Measurements from ENCODE around the gene ST3GAL4. TPM values are rescaled to one million over a fixed set of nuclear protein-coding genes. Genes with fewer than 3 reads are reported as not detected.
"Not testable (repeated sequence)": the region's sequence is repeated elsewhere in the genome, so short reads cannot be mapped to it uniquely, and the experiment has no call there.

ST3GAL4 gene
- total RNA-seq, 1 donor from 2014 or later, result 45.1 TPM

DNA sequence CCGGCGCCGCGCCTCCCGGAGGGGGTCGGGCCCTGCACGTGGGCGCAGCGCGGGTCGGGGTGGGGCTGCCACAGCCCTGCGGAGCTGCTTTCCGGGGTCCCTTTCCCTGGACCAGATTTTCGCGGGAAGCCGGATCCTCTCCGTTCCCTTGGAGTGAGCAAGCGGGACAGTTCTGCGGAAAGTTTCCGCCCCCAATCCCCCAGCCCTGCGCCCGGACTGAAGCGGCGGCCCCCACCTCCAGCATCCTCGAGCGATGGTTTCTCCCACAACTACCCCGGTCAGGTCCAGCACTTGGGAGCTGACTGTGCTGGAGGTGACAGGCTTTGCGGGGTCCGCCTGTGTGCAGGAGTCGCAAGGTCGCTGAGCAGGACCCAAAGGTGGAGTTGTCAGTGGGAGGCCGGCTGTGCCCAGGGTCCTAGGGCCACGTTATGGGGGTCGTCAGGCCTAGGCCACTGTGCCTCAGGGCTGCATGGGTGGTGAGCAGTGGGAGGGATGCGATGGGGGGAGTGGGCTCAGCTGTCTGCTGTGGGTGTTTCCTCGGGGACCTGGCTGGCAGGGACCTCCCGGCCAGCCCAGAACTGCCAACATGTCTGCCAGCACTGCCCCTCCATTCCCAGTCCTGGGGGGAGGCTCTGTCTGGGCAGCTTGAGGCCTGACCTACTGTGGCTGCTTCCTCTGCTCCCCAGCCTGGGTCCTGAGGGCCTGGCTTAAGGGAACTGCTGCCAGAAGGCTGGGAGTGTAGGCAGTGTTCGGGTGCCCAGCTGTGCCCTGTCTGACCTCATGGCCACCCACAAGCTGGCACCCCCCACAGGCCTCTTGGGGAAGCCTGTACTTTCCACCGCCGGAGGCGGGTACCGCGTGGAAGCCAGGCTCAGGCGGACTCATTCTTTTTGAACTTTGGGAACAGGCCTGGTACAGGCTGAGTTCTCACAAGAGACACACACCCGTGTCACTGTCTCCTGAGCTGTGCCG is 726 bp downstream of the ST3GAL4 start:
- ATAC-seq (peak; percentile 14), DNase-seq (ENCODE audit: missing footprints) (no peak)
- intact Hi-C loops (cut with DNase I), result loop anchor here (5.0 kb wide), 3 partner anchors 36 to 61 kb away; no protein-coding TSS in a partner anchor

DNA sequence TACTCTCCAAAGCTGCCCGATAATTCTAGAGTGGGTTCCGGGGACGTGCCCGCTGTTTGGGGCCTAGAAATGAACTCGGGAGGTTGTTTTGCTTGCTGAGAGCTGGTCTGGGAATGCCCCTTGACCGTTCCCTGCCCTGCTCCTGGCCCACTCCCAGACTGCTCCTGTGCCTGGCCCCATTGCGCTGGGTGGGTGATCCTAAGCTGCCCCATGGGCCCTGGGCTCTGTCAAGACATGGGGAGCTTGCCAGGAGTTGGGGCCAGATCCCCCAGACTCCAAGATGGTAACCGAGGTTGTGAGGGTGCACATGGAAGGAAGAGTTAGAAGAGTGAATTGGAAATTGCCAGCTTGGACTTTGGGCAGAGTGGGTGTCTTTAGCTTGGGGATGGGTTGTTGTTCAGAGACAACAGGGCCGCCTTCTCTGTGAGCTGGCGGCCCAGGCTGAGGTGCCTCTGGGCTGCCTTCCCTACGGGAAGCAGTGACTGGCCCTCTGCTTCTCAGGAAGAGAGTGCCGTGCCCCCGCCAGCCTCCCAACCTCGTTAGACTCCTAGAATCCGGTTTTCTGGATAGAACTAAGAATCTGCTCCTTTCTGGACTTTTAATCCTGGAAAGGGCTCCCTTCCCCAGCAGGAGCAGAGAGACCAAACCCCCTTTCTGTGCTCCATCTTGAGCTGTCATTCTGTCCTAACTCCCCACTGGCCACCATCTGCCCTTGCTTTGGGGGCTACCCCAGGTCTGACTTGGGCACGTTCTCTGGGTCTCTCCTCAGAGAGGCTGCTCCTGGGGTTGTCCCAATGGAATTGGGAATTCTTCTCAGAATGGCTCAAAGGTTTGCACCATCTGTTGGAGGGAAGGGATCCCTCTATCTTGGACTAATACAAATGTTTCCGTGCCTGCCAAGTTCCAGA is 1.8 kb downstream of the ST3GAL4 start:
- DNase-seq (ENCODE audit: missing footprints) (no peak), ATAC-seq (no peak)
- intact Hi-C loops (cut with DNase I), result loop anchor here (5.0 kb wide), 3 partner anchors 35 to 60 kb away; no protein-coding TSS in a partner anchor

- intact Hi-C loops (cut with DNase I), result loop anchor here (5.0 kb wide), 3 partner anchors 34 to 59 kb away; no protein-coding TSS in a partner anchor
- ATAC-seq (no peak), DNase-seq (ENCODE audit: missing footprints) (no peak)
Measured at GRCh38 chr11:126357969-126358762, 2.7 kb downstream of the ST3GAL4 start.

DNA sequence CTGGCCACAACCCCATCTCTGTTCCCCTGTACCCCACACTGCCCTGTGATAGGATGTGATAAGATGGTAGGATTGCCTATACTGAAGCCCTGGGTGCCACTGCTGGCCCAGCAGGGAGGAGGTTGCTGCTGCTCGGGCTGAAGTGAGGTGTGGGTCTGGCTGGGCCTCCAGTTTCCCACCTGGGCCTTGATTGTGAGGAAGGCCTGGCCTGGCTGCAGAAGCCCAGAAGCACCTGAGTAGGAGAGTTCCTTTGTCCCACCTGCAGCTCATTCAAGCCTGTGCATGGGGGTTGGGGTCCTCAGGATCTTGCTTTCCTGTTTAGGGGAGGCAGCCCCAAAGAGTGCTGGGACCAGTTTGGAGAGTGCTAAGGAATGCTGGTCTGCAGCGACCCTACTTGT is 3.3 kb downstream of the ST3GAL4 start:
- intact Hi-C loops (cut with DNase I), result loop anchor here (5.0 kb wide), 3 partner anchors 34 to 59 kb away; no protein-coding TSS in a partner anchor
- DNase-seq (ENCODE audit: missing footprints), result no peak
- no peak for ATAC-seq

DNA sequence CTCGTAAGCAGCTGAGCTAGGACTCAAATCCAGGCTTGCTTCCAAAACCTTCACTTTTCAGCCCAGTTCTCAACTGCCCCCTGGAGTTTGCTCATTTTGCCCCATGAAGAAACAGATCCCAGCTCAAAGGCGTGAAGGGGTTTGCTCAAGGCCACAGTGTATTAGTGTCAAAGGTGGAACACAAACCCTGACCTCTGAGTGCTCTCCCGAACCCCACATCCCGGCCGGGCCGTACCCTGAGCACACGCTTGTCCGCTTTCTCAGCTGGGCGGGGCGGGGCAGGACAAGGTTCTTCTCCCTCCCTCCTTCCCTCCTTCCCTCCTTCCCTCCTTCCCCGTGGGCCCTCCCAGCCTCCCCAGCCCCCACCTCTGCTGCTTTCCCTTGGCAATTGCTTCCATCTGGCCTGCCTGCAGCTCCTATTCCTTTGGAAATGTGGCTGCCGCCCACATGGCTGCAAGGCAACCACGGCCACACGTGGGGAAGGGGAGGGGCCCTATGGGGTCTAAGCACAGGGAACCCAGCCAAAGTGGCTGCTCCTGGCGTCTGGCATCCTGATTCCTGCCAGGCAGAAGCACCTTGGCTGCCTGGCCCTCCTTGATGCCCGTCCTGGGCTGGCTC is 4.1 kb downstream of the ST3GAL4 start:
- ATAC-seq, result peak; percentile 56
- intact Hi-C loops (cut with DNase I), result loop anchor here (5.0 kb wide), 3 partner anchors 33 to 58 kb away; no protein-coding TSS in a partner anchor

GRCh38 chr11:126360049-126360446 is 4.6 kb downstream of the ST3GAL4 start:
- intact Hi-C loops (cut with DNase I), result no loop called here
- ATAC-seq, result no peak
- no peak for DNase-seq (ENCODE audit: missing footprints)

More for the DNA sequence above, 4.1 kb downstream of the ST3GAL4 start:
- DNase-seq (ENCODE audit: missing footprints), result peak; percentile 85

DNA sequence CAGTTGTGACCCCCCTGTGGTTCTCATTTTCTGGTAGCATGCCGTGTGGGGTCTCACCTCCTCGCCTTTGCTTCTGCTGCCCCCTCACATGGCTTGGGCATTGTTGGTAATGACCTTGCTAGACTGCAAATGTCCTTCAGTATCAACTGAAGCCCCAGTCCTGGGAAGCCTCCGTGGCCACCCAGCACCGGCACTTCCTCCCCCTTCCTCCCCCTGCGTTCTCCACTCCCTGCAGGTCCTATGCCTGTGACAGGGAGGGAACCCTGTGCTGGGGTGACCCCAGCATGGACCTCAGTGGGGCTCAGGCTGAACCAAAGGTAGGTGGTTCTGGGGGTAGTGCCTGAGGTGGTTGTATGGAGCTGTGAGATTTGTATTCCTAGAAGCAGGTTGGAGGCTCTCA is 5.9 kb downstream of the ST3GAL4 start:
- intact Hi-C loops (cut with DNase I), result no loop called here
- DNase-seq (ENCODE audit: missing footprints) (no peak), ATAC-seq (no peak)

DNA sequence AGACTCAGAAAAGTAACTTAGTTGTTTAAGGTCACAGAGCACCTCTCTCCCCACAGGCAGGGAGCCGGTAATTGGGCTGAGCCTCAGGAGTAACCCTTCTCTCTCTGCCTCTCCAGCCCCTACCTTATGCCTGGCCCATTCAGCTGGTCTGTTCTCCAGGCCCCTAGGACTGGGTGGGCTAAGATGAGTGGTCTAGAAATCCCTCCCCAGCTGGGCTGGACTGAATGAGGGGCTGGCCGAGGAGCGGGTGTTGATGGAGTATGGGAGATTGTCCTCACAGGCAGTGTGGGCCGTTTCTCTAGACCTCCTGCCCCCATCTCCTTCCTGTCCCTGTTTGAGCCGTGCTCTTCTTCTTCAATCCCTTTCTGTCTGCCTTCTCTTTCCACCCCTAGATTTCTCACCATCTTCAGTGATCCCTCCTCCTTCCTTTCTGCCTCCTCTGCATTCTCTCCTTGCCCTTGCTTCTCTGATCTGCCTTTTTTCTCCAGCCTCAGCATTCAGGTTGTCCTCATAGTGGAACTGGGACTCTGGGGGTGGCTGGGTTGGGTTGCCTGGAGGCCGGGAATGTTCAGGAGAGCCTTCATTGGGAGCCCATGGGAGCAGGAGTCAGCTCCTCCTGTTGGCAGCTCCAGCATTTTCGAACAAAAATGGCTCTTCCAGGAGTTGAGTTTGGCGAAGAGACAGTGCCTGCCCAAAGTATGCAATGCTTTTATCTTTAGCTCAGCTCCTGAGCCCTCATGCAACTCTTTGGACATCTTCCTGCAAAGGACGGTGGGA is 7.6 kb downstream of the ST3GAL4 start:
- DNase-seq (ENCODE audit: missing footprints) (no peak), ATAC-seq (no peak)
- intact Hi-C loops (cut with DNase I), result no loop called here

DNA sequence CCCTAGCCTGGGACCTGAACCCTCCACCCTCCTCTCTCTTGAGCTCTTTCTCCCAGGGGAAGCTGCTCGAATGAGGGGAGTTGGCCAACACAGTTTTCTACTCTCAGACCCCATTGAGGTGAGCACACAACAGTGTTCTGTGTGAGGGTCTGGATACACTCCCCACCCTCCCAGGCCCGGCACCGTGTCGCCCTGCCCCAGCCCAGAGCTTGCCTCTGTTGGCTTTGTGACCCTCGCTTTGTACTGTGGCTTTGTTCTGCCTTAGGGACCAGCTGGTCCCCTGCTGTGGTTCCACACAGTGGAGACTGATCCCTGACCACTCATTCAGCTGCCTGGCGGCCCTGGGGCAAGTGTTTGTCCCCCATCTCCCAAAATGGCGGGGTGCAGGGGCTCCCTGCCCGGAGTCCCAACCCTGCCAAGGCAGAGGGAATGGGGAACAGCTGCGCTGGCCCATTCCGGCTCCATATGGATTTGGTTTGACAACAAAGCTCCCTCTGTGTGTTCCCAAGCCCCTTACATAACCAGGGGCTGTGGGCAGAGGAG is 8.3 kb downstream of the ST3GAL4 start:
- no peak for ATAC-seq
- peak; percentile 77 for DNase-seq (ENCODE audit: missing footprints)
- intact Hi-C loops (cut with DNase I), result no loop called here

DNA sequence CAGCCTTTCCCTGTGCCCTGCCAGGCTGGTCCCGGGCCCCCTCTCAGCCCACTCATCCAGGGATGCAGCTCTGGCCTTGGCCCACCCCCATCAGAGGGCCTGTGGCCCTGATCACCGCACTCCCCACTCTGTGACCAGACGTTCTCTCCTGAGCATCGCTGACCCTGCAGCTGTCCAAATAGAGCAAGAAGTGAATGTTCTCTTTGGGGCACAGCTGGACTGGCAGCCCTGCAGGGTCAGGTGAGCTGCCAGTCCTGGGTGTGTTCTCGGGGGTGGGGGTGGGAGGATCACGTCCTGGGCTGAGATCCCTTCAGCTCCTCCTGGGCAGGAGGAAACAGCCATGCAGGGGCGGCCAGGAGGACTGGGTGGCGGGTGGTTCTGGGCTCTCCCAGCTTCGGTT is 9.2 kb downstream of the ST3GAL4 start:
- intact Hi-C loops (cut with DNase I); DNase-seq (ENCODE audit: missing footprints); ATAC-seq: not testable (repeated sequence)

DNA sequence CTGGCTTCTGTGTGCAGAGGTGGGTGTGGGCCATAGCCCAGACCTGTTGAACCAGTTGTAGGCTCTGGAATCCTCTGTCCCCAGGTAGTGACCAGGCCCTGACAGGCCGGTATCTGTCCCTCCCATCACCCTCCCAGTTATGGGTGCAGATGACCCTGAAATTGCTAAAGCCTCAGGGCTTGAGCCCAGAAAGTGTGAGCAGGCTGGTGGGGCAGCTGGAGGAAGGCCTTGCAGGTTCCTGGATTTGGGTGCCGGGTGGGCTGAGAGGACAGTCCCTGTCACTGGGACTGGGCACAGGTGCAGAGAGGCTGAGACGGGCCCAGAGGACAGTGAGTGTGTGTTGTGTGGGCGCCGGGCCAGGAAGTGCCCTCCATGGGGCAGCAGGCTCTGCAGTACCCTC is 10.0 kb downstream of the ST3GAL4 start:
- DNase-seq (ENCODE audit: missing footprints); ATAC-seq; intact Hi-C loops (cut with DNase I): not testable (repeated sequence)

GRCh38 chr11:126366064-126366822 is 10.8 kb downstream of the ST3GAL4 start:
- peak; percentile 62 for DNase-seq (ENCODE audit: missing footprints)
- intact Hi-C loops (cut with DNase I), result loop anchor here (1.0 kb wide), 1 partner anchor 10 kb away; no protein-coding TSS in a partner anchor
- ATAC-seq, result peak; percentile 30

- intact Hi-C loops (cut with DNase I), result loop anchor here (1.0 kb wide), 1 partner anchor 9 kb away; no protein-coding TSS in a partner anchor
- peak; percentile 53 for DNase-seq (ENCODE audit: missing footprints)
- peak; percentile 28 for ATAC-seq
Measured at GRCh38 chr11:126366823-126367654, 11.6 kb downstream of the ST3GAL4 start.

DNA sequence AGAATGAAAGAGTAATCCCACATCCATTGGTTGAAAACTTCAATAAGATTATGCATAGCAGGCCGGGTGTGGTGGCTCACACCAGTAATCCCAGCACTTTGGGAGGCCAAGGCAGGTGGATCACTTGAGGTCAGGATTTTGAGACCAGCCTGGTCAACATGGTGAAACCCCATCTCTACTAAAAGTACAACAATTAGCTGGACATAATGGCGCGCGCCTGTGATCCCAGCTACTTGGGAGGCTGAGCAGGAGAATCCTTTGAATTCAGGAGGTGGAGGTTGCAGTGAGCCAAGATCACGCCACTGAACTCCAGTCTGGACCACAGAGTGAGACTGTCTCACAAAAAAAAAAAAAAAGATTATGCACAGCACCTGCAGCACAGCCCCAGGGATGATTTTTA is 12.3 kb downstream of the ST3GAL4 start:
- peak; percentile 11 for DNase-seq (ENCODE audit: missing footprints)
- intact Hi-C loops (cut with DNase I), result not testable (repeated sequence)

More for the DNA sequence above, 12.3 kb downstream of the ST3GAL4 start:
- not testable (repeated sequence) for ATAC-seq

Measured in Right ventricle myocardium inferior (tissue), 1 donor.